ENCODE measurements around the gene GBA3.

Gene GBA3

DNA sequence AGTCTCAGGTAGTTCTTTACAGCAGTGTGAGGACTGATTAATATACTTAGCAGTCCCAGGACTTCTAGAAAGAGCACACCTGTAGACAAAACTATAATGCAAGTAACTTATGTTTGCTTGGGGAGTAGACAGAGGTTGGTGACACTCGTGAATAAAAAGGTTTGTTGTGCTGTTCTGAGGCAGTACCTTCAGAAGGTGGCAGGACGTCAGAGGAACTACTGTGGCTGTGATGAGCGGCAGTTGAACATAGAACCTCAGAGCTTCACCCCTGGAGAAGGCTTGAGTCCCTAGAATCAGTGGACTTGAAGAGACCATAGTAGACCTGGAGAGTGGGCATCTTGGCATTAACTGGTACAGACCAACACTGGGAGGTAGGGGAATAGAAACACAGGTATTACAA is 3.3 kb upstream of the GBA3 start:
- no peak for DNase-seq (ENCODE audit: extremely low spot score, insufficient read length, low read depth)
- no peak for FAIRE-seq

DNA sequence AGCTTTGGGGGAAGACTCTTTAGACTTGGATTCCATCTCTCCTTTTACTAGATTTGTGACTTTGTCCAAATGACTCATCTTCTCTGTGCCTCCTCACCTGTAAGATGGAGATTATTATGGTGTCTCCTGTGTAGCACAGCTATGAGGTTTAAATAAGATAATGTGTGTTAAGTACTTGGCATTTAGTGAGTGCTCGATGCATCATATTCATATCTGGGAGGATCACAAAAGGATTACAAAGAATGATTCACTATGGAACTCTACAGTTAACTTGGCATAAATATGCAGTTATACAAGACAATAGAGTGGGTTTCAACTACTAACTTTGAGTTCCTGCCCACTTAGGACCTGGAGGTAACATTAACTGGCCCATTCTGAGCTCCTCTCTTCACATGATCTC is 2.3 kb downstream of the GBA3 start:
- no peak for DNase-seq (ENCODE audit: extremely low spot score, insufficient read length, low read depth)
- FAIRE-seq = no peak

DNA sequence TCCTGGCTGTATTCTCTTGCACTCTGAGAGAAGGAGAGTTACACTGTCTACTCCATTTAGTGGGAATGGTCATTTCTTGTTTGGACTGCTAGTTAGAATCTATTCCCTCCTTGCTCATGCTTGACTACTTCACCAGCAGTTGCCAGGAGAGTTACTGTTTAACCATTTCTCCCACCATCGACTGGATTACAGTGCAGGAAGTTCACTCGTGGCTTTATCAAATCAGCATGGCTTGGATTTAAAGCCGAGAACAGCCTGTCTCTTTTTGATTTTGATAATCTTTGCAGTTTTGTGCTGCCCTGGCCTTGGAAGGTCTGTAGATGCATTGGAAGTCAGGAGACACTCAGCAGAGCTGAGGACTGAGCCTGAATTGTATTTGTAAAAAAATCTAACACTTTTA is 3.2 kb downstream of the GBA3 start:
- DNase-seq (ENCODE audit: extremely low spot score, insufficient read length, low read depth) (no peak), FAIRE-seq (no peak)

DNA sequence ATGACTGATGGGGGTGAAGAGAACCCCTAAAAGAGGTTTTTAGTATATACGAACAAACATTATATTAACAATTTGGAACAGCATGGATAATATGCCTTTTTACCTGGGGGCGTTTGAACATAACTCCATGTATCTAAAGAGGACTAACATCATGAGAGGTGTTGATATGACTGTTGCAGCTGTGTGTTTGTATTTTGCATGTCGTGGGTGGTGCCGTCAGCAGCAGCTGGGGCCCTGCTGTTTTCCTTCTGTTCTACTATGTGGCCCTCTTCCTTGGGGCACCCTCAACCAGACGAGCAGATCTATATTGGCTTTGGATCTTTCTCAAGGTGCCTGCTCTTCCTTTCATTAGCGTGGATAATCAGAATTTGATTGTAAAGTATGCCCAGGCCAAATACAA is 11.2 kb downstream of the GBA3 start:
- DNase-seq (ENCODE audit: extremely low spot score, insufficient read length, low read depth) = no peak
- FAIRE-seq = no peak

DNA sequence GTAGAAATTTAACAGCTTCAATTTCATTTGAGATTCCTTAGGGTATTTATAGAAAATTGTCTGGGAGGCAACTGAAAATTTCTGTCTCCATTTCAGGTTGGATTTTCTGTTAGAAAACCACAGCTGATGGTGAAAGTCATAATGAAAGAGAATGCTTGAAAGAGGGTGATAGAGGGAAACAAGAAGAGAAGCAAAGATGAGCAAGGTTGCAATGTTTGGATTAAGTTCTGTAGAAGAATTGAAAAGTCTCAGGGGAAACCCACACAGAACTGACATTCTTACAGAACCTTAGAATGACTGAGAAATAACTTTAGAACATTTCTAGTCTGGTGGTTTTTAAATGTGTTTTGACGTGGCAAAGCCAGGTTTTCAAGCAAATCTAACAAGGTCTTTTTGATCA is 14.7 kb downstream of the GBA3 start:
- FAIRE-seq = no peak
- DNase-seq (ENCODE audit: extremely low spot score, insufficient read length, low read depth) = no peak

DNA sequence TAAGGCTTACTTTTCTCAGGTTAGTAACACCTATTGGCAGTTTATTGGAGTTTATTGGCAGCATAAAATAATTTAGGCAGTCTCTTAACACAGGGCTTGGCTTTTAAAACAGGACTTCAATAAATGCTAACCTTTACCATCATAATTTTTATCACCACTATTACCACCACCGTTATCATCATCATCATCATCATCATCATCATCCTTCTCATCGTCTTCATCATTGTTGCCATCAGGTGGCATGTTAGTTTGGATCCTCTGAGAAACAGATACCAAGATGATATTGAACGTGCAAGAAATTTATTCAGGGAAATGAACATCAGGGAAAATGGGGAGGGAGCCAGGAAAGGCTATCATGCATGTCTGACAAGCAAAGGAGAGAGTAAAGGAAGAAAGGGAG is 16.2 kb downstream of the GBA3 start:
- DNase-seq (ENCODE audit: extremely low spot score, insufficient read length, low read depth) (no peak), FAIRE-seq (no peak)

DNA sequence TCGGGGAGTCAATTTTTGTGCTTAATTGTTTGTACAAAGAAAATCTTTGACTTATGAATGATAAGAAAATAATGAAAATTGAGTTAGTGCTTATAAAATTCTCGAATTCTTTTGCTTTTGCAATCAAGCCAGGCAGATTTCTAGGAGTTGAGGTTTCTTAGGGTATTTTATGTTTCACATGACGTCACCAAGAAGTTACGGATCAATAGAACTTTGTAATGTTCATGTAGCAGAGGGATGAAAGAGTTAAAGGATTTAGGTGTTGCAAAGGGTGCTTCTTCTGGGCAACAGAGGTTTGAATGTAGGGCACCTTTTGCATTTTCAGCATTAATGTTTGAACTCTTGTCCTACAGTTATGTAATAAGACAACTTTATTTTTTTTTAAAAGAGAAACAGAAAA is 19.4 kb downstream of the GBA3 start:
- DNase-seq (ENCODE audit: extremely low spot score, insufficient read length, low read depth) = no peak
- FAIRE-seq = no peak

DNA sequence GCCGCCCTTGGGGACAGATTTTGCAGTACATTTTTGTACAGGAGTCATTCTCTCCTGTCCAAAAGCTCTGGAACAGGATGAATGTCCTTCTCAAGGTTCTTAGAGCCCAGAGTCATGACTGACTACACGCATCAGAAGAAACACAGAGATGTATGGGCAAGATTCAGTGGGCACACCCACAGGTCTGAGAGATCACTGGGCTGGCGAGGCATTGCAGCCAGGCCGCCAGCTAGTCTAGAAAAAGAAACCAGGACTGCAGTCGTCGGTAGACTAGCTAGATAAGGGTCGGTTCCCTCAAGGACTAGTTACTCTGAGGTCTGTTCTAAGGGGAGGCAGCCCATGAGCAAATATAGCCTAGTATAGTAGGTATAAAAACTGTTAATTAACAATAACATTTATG is 19.8 kb downstream of the GBA3 start:
- FAIRE-seq (no peak), DNase-seq (ENCODE audit: extremely low spot score, insufficient read length, low read depth) (no peak)

DNA sequence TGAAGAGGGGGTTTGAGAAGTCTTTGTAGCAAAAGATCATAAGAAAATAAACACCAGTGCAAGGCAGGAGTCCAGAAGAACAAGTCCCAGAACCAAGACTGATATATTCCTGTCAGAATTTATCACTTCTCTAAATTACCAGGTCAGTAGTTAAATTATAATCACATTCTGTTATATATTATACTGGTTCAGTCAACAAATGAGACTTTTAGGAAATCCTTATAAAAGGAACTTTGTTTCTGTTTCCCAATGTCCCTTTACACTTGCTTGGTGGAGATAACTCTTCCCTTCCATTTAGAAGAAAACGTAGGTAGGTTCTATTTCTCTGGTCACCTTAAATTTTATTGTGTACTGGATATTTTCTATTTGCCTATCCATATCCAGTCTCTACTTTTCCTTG is 21.1 kb downstream of the GBA3 start:
- DNase-seq (ENCODE audit: extremely low spot score, insufficient read length, low read depth) (no peak), FAIRE-seq (no peak)

DNA sequence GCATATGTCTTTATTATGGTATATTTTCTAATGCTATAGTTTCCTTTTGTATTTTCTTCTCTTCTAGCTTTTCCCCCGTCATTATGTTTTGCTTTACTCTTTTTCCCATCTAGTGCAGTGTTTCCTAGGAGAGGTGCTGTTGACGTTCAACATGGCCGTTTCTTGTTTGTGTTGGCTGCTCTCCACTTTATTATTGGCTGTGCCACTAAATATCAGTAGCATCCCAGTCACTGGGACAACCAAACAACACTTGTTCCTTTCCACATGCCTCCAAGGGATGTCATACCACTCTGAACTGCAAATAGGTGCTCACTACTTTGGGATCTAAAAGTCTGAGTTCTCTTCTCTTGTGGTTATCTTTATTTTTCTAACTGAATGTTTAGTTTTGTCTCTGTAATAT is 26.5 kb downstream of the GBA3 start:
- DNase-seq (ENCODE audit: extremely low spot score, insufficient read length, low read depth) (no peak), FAIRE-seq (no peak)

DNA sequence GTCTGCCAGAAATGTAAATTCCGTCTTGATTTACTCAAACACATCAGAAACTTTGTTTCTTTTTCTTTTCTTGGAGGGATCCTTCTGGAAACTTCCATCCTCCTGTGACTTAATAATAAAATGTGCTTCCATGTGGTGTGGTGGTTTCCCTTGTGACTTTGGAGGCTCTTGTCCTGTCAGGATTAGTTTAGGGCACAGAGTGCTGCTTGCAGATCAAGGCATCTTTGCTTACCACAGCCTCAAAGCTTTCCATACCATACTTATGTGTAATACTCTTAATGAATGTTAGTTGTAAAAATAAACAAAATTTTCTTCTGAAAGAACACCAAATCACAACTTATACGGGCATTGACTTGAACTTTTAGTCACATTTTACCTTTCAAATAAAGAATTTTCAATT is 27.4 kb downstream of the GBA3 start:
- no peak for DNase-seq (ENCODE audit: extremely low spot score, insufficient read length, low read depth)
- no peak for FAIRE-seq

DNA sequence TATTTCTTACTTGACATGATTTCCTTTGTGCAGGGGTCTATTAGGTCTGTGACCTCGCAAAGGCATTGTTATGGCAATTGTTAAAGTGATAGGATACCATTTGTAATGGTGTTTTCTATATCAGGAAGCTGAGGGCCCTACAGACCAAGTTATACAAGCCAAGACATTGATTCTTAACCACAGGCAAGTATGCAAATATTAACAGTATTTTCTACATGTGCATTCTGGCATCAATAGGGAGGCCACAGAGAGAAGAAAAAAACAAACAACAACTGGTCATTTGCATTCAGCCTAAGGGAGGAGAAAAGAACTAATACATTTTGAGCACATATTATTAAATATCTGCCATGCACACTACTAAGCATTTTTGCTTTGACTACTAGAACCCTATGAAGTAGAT is 28.5 kb downstream of the GBA3 start:
- DNase-seq (ENCODE audit: extremely low spot score, insufficient read length, low read depth) = no peak
- no peak for FAIRE-seq

DNA sequence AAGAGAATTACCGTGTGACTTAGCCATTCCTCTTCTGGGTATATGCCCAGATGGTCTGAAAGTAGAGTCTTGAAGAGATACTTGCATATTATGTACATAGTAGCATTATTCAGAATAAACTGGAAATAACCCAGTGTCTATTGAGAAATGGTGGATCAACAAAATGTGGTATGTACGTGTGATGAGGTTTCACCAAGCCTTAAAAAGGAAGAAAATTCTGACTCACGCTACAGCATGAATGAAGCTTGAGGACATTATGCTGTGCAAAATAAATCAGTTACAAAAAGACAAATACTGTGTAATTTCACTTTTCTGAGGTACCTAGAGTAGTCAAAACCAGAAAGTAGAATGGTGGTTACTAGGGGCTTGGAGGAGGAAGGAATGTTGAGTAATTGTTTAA is 37.3 kb downstream of the GBA3 start:
- FAIRE-seq = no peak
- DNase-seq (ENCODE audit: extremely low spot score, insufficient read length, low read depth) = no peak

DNA sequence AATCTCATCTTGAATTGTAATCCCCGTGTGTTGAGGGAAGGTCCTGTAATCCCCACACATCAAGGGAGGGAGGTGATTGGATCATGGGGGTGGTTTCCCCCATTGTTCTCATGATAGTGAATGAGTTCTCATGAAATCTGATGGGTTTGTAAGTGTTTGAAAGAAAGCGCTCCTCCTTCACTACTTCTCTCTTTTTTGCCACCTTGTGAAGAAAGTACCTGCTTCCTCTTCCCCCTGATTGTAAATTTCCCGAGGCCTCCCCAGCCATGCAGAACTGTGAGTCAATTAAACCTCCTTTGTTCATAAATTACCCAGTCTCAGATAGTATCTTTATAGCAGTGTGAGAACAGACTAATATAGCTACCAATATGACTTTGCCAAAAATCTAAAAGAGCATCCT is 41.1 kb downstream of the GBA3 start:
- DNase-seq (ENCODE audit: extremely low spot score, insufficient read length, low read depth) (no peak), FAIRE-seq (no peak)

DNA sequence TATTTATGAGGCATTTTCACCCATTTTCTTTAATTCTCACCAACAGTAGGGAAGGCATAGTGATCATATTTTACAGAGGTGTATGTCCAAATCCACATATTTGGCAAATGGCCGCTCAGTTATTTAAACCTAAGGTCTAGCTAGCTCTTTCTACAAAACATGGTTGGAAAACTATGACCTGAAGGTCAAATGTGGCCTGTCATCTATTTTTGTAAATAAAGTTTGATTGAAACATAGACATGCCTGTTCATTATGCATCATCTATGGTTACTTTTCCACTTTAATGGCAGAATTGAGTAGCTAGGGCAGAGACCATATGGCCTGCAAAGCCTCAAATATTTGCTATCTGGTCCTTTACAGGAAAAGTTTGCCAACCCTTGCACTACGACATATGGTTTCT is 44.2 kb downstream of the GBA3 start:
- FAIRE-seq (no peak), DNase-seq (ENCODE audit: extremely low spot score, insufficient read length, low read depth) (no peak)

DNA sequence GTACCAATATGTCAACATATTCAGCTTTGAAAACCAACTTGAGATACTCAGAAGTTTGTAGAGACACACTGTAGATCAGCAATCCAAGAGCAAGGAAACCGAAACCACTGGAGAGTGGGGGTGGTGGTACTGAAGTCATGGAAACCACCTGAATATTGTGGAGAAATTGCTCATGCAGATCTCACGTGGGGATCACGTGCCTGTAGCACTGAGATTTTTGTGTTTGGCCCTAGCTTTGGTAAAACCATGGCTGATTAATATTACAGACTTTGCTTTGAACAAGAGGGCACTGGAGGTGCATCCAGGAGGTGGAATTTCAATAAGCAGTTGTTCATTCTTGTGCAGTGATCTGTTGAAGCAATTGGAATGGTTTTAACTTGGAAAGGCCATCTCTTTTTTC is 47.2 kb downstream of the GBA3 start:
- DNase-seq (ENCODE audit: extremely low spot score, insufficient read length, low read depth) (no peak), FAIRE-seq (no peak)

DNA sequence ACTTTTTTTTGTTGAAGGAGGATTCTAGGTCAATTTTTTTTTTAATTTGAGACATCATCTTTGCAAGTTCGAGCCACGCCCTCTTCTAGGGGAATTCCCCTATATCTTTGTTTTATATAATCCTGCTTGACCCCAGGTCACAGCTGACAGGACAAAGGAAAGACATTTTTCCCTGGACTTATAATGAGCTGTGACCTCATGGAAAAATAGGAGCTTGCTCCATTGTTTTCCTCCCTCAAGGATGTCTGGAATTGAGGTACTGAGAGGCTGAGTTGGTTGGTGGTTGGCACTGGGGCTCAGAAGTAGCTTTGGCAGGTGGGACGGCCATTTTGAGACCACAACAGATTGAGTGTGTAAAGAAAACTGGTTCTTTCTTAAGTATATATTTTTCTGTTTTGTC is 49.0 kb downstream of the GBA3 start:
- FAIRE-seq (no peak), DNase-seq (ENCODE audit: extremely low spot score, insufficient read length, low read depth) (no peak)

DNA sequence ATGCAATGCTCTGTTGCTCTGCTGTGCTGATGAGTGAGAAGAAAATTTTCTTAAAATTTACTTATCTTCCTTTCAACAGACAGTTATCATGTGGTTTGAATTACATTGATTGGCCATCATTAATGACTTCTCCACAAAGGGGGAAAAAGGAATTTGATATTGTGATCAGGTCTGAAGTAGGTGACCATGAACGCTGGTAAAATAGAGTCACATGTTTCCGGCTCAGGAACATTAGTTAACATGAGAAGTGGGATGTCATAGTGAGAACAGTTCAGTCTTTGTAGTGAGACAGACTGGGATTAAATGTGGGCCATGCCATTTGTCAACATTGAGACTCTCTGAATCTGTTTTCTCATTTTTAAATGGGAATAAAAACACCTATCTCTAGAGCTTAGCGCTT is 50.6 kb downstream of the GBA3 start:
- no peak for FAIRE-seq
- no peak for DNase-seq (ENCODE audit: extremely low spot score, insufficient read length, low read depth)

DNA sequence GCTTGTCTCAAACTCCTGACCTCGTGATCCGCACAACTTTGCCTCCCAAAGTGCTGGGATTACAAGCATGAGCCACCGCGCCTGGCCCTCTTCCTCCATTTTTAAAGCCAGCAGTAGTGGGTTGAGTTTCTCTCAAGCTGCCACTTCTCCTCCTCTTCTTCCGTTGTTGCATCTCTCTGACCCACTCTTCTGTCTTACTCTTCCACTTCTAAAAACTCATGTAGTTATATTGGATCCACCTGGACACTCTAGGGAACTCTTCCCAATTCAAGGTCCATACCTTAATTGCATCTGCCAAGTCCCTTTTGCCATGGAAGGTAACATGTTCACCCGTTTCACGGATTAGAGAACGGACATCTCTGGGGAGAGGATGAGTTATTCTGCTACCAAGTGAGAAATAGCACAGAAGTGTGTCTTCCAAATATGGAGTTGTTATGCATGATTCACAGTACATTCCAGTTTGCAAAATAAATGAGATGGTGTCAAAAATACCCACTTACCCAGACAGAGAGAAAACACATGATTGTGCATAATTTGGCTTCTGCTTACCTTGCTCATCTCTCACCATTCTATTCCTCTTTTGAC is 51.8 kb downstream of the GBA3 start:
- no peak for FAIRE-seq
- DNase-seq (ENCODE audit: extremely low spot score, insufficient read length, low read depth) = no peak

DNA sequence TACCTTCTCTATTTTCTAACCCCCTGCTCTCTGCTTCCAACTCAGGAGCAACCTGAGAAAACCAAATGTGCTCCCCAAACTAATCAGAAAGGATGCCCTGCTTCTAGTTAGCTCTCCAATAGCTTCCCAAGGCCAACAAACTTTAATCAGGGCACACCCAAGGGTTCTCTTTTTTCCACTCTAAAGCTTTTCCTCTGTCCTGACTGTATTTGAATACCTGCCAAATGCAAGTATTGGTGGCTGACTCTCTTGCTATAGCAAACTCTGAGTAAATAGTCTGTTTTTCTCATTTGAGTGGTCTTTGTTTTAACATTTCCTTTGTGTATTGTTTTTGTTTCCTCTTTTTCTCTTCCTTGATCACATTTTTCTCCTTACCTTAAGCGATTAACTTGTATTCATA is 52.5 kb downstream of the GBA3 start:
- FAIRE-seq = no peak
- no peak for DNase-seq (ENCODE audit: extremely low spot score, insufficient read length, low read depth)

DNA sequence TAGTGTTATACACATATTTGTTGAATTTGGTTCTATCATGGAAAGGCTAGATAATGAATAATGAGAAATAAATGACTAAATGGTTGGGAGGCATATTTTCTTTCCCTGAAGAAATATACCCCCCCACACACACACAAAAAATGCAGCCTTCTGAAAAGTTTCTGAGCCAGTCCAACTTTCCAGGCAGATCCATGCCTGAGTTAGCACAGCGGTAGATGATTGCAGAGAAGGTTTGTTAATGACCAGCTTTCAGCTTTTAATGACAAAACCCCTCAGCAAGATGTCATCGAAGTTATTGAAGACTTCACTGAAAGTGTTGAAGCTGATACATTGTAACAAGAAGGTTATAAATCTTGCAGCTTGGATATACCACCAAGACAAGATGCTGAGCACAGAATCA is 61.4 kb downstream of the GBA3 start:
- DNase-seq (ENCODE audit: extremely low spot score, insufficient read length, low read depth) = no peak
- FAIRE-seq = no peak

DNA sequence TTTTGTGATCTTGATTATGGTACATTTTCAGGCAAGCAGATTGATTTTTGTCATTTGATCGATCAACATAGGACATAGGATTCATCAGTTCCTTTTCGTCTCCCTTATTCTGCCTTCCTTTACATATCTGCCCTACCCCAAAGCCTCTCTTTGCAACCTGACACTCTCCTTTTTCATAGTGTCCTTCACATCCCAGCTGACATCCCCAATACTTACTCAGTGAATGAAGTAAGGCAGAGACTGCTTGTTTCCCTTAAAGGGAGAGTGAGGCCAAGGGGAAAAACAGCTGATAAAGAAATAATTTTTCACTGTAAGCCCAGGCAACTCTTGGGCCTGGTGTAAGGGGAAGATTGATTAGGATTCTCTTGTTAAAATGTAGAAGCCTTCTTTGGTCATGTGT is 69.8 kb downstream of the GBA3 start:
- no peak for DNase-seq (ENCODE audit: extremely low spot score, insufficient read length, low read depth)
- no peak for FAIRE-seq

DNA sequence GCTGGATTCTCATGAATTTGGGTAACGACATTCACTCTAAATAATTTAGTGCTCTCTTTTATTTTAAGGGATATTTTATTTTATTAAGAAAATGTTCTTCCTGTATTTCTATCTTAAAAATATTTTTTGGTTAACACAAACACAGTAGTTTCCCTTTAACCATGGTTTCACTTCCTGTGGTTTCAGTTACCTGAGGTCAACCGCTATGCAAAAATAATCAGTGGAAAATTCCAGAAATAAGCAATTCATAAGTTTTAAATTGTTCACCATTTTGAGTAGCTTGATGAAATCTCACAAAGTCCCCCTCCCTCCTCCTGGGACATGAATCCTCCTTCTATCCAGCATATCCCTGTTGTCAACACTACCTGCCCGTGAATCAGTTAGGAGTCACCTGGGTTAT is 71.4 kb downstream of the GBA3 start:
- DNase-seq (ENCODE audit: extremely low spot score, insufficient read length, low read depth) (no peak), FAIRE-seq (no peak)

Data from GM18507 (cell line).